Activated naive CD4-positive, alpha-beta T cell (primary cell): Measurements from ENCODE around the gene IL22.
A peak's percentile ranks its signal among the peaks of the same experiment; 100 is the strongest.
"Not testable (repeated sequence)": the region's sequence is repeated elsewhere in the genome, so short reads cannot be mapped to it uniquely, and the experiment has no call there.

Source experiments
- DNase-seq, 4 experiments: peaks; one replicate each; lab custom pipeline; 2025; lab: John Stamatoyannopoulos, UW

IL22 gene

DNA sequence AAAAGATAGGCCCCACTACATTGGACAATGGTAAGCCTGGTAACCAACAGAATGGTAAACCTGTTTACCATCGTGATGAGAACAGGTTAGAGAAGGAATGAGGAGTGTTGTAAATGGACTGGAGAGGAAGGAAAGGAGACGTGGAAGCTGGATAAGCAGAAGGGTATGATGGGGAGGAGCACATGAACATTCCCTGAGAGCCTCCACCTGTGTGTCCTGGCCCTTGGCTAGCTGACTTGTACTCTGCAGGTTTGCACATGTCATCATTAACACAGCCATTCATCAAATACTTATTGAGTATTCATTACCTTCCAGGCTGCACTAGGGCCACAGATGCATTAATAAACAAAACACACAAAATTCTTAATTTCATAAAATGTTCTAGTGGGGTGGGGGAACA is 23.4 kb downstream of the IL22 start:
- no peak for DNase-seq

DNA sequence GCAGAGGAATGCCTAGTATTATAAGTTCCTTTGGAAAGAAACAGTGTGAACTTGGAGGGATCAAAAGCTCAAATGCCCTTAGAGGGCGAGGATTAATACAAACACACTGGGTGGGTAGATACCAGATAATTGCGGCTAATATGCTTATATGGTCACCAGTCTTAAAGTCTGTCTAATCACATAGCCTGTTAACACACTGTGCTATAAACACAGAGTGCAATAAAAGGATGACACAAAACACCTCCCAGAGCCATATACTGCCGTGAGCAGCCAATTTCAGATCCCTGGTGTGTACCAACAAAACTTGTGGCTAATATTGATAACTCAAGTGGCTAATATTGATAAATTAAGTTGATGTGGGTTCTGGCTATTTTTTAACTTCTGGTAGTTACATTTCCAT is 26.0 kb downstream of the IL22 start:
- no peak for DNase-seq

DNA sequence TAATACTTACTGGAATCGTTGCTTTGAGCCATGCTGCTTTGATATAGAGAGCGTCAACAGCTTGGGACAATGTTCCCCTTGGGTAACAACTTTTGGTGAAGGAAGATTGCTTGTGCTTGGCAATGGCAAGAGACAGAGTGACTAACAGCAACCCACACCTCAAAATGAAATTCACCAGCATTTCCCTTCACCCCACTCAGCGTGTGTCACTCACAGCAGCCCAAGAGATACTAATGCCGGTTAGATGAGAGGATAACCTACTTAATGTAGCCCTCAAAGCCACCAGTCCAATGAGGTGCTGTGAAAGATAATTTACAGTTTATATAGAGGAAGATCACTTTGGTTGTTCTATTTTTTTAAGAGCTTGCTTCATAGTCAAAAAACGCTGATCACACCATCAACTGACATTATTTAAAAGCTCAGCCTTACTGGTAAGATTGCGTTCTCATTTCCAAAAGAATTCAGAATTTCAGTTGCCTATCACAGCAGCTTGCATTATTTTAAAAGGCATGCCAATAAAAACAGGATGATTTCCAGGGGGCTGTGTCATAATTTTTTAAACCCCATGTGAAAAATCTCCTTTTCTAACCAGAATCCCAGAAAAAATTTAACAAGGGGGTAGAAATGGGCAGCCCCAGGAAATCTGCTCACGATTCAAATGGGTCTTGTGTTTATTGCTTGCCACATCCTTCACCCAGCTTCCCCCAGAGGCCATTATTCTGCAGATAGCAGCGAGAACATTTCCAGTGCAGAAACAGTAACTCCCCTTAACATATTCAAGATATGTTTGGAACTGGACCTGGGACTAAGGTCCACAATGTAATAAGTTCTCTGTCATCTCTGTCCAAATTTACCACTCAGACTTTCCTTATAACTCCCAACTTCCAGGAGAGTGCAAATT is 27.6 kb downstream of the IL22 start, which contains the start of gene IL26:
Gene IL26, minus strand, starts transcription at position 235 of the 901 bp plus-strand sequence. Its CDS starts 54 bp downstream, at position 181.
- DNase-seq, result no peak

DNA sequence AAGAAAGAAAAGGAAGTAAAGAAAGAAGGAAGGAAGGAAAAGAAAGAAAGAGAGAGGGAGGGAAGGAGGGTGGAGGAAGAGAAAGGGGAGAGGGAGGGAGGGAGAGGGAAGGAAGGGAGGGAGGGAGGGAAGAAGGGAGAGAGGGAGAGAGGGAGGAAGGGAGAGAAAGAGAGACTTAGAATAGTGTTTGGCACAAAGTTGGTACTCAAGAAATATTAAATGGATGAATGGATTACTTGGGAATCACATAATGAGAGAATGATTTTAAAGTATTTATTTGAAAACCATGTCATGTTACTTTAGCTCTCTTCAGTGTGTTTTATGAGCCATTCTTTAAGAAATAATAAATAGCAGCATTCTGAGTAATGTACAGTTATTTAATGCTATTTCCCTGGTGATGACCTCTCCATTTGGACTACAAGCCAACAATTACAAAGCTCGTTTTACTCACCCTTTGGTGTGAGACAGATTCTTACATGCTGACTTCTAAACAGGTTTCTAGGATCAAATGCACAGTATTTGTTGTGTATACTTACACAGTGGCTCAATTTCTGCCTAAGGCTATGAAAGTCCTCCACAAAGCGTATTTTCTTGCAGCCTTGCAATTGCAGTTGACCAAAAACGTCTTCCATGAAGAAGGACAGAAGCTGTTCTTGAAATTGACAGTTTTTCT is 28.7 kb downstream of the IL22 start:
- DNase-seq, result no peak

DNA sequence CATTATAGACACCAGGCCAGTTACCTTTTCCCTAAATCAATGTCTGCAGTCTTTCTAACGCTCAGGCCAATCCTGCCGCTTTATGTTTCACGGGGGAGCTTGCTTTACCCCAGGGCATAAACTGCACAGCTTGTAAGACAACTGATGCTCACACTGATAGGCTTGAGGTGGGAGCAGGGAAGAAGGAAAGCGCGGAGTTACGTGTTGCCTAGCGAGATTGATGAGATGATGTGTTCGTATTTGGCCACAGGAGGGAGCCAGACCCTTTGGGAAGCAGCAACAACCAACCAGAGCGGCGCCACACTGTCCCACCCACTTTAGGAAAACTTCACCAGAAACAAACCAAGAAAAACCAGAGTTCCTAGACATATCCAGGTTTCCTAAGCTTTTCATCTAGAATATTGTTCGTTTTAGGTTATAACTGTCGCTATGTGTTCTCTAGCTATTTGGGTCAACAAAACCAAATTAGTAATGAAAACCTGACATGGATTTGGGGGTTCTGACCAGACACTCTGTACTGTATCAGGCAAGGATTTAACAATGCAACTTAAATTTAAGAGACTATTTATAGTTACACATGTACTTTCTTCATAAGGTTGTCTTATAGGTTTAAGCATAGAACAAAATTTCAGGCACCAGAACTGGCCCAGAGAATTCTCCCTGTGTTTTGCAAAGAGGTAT is 30.2 kb downstream of the IL22 start:
- DNase-seq, result peak; percentile 12 to 48 (median 26)

DNA sequence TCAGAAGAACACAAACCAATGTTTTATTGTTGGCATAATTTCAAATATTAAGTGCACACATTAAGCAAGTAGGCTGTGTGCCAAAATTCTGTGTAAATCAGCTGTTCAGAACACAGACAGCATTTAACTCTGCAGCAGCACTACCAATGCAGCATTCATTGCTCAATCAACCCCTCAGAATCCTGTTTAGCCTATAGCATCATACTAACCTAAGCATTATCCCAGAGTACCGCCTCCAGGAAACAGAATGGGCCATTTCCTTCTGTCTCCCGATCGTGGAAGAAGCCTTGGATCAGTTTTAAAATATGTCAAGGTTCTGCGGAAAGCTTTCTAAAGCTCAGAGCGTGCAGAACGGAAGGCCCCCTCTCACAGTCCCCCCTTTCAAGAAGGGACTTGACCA is 31.1 kb downstream of the IL22 start:
- DNase-seq, result no peak

DNA sequence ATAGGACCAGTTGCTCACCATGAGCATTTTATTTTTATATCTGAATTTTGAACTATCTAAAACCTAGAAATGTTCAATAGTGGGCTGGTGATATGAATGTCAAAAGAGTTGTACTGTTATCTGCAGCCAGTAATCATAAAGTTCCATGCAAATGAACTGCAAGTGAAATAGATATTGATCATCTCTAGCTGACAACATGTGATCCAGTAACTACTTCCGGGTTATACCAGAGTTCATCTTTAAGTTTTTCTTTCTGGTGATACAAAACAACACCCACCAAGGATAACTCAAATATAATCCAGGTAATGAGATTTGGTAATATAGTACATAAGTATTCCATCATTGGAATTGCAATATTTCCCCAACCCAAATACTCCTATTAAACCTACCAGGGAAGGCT is 31.9 kb downstream of the IL22 start:
- no peak for DNase-seq

DNA sequence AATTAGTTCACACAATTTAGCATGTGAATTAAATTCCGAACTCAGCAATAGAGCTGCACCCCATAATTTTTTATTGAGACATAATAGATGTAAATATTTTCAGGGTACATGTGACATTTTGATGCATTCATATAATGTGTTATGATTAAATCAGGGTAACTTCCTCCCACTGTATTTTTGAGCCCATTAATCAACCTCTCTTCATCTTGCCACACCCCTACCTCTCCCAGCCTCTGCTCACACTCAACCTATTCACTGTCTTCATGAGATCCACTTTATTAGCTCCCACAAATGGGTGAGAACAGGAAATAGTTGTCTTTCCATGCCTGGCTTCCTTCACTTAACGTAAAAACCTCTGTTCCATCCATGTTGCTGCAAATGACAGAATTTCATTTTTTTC is 42.5 kb downstream of the IL22 start:
- no peak for DNase-seq

DNA sequence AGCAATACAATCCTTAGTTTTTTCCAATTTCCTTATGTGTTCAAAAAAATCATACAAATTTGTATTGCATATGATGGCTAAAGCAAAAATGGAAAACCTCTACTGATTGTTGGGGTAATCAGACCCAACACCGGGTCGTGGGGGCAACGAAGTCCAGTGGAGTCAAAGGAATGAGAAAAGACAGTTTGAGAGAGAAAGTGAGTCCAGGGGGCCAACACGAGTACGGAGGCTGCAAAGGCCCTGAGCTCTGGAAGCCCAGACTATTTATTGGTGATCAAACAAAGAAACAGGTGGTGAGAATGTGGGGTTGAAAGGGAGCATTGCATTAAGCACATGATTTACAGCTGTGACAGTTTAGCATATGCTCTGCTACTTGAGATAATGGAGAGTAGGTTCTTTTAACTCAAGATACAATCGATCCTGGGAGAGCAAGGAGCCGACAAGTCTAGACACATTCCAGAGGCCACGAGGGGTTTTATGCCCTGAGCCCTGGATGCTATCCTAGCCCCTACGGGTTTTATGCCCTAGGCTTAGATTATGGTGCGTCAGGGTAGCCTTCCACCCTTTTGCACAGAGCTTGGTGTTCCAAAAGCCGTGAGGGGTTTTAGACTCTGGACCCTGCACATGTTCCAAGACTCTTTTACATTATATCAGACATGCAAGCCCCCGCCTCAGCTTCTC is 44.2 kb downstream of the IL22 start:
- not testable (repeated sequence) for DNase-seq

DNA sequence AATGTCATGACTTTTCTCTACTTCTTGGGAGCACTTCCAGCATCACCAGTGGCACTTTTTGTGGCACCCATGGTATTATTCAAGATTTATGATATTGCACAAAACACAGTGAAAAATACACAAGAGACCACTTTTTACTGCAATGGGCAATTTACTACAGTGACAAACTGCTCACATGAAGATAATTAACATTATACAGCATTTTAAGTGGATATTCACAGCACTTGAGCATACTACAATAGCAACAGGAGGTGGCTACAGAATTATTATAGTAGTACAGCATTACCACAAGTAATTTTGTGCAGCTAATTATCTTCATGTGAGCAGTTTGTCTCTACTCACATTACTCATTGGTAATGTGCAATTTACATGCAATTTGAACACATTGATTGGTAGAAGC is 46.1 kb downstream of the IL22 start:
- DNase-seq, result no peak

DNA sequence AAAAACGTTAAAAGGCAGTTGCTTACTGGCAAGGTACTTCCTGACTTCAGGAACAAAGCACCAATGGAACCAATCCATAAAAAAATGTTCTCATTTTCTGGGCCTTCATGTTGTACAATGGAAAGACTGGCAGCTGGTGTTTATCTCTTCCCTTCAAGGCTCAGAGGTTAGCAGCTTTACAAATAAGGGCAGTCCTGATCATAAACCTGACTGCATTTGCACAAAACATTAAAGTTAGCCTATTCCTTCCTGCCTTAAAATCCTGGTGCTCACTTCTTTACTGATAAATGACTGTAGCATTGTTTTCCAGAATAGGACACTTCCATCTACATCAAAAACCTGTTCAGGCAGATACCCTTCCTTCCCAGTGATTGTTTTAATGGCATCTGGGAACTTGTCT is 47.0 kb downstream of the IL22 start:
- DNase-seq, result no peak

DNA sequence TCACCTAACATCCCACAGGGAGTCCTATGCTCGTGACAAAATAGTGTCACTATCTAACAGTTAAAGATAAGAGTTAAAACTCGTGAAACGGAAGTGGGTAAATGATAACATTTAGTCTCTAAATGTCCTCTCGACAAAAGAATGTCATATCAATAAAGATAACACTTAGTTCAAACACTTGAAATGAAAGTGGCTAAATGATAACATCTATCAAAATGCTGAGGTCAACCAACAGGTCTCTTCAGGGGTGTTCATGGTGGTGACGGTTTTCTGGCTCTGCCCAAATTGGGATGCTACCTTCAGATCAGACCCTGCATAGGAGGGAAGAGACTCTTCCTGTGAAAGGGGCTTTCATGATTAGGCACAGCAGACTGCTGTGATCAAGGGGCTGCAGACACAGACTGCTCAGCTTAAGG is 49.9 kb downstream of the IL22 start:
- DNase-seq, result no peak

DNA sequence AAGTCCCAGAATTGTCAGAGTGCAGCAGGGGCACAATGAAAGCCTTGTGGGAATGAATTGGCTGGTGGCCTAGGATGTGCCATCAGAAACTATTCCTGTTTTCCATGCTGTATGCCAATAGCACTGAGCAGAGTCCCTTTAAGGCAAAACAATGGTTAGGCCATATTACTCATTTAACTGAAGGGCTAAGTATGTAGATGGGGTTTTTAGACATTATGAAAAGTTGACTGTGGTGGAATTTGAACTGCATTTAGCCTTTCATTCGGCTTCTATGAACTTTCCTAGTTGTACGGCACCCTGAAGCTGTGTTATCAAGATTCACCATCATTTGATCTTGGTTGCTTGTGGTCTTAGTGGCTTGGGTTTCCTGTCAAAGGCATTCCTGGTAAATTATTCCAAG is 52.5 kb downstream of the IL22 start:
- no peak for DNase-seq

DNA sequence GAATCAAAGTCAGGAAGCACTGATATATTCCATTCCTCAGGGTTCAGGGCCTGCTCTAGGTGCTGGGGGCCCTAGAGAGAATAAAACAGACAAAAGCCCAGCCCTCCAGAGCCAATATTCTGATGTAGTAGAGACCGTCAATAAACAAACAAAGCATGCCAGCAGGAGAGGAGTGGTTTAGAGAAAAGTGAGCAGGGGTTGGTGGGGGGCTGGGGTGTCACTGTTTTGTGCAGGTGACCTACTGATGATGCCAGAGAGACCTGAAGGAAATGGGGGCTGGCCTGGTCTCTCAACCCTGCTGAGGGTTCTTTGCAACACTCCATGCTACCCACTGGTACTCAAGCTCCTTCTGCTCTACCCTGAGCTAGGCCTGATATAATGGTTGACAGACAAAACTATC is 54.3 kb downstream of the IL22 start:
- DNase-seq, result no peak

DNA sequence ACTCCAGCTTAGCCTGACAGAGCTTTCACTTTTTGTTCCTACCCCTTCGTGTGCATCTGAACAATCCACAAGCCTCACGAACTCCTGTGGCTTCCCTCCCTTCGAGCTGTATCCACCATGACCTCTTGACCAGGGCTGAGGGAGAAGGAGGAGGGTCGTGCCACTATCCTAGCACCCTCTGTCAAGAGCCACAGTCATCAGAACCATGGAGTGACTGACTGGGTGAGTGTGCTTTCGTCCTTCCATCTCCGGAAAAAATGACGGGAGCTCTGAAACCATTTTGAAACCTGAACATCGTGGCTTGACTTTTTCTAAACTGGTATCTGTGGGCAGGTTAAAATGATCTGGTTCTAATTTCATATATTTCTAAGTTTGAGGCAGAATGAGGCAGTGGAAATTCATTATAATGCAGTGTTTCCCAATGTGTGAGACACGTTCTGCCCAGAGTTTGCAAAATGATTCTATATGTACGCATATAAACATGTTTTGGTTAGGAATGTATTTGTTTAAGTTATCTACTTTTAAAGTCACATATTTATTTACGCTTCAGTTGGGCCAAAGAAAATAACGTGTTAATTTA is 54.8 kb downstream of the IL22 start:
- no peak for DNase-seq
